Breast epithelium (tissue), 4 donors: Measurements from ENCODE around the gene GNL1. TPM values are rescaled to one million over a fixed set of nuclear protein-coding genes. Genes with fewer than 3 reads are reported as not detected.
A peak's percentile ranks its signal among the peaks of the same experiment; 100 is the strongest.

ENCODE experiments used
- DNase-seq, 2 donors: peaks; one replicate each; pipeline ENCODE4 v3.0.0-alpha.2; 2019; ENCODE audit warnings: low spot score in 2 of 2
- H3K27ac ChIP-seq, 2 donors: fragments of 200-600 bp; sonication (generic) in 1 of 2; one replicate each; pipeline ENCODE4 v1.5.1; 2016 to 2019; ENCODE audit warnings: mild to moderate bottlenecking in 1 of 2
- H3K27me3 ChIP-seq, 2 donors: fragments of 200-600 bp; sonication (generic) in 1 of 2; one replicate each; pipeline versions ENCODE4 v1.5.1 to v1.6.0; 2017 to 2019; ENCODE audit warnings: control low read depth in 1 of 2, mild to moderate bottlenecking in 1 of 2
- H3K36me3 ChIP-seq: fragments of 200-600 bp; one replicate; pipeline ENCODE4 v1.5.1; 2019
- H3K4me1 ChIP-seq, 2 donors: fragments of 200-600 bp; sonication (generic); one replicate each; pipeline ENCODE4 v1.5.1; 2016 to 2019; ENCODE audit warnings: control low read depth in 1 of 2
- H3K4me3 ChIP-seq, 3 donors: fragments of 200-600 bp; sonication (generic); 1 replicate in 2 of 3; 2 replicates in 1 of 3; pipeline ENCODE4 v1.5.1; 2016 to 2019; ENCODE audit warnings: mild to moderate bottlenecking in 3 of 3, moderate library complexity in 2 of 3
- H3K9me3 ChIP-seq, 2 donors: fragments of 200-600 bp; sonication (generic) in 1 of 2; one replicate each; pipeline ENCODE4 v1.5.1; 2016 to 2019; ENCODE audit warnings: control low read depth in 1 of 2
- CTCF ChIP-seq, 3 donors: fragments of 450-650 bp; IDR thresholded peaks; one replicate each; pipeline ENCODE4 v1.5.1; 2016 to 2017; ENCODE audit warnings: antibody characterized with exemption in 3 of 3, mild to moderate bottlenecking in 3 of 3, moderate library complexity in 3 of 3
- POLR2A ChIP-seq: fragments of 450-650 bp; IDR thresholded peaks from one replicate; pipeline ENCODE4 v1.6.1; 2016; ENCODE audit warnings: antibody characterized with exemption, mild to moderate bottlenecking, moderate library complexity
- POLR2AphosphoS5 ChIP-seq, 3 donors: sonication (generic); formaldehyde crosslinking; IDR thresholded peaks; one replicate each; pipeline ENCODE4 v1.6.1; 2017; ENCODE audit warnings: antibody characterized with exemption in 3 of 3
- intact Hi-C: fragments of 100-400 bp; cut with DNase I; formaldehyde crosslinking; loops from one replicate; pipeline ENCODE4 v1.15.1; 2023; ENCODE audit warnings: low total_unique reads
- total RNA-seq, 3 donors: library from RNA; depleted of rRNA; stranded (reverse); fragments of >200 nt; gene quantifications; one replicate each; pipeline ENCODE4 v1.1.0, GENCODE V29; 2016

The GNL1 gene
- total RNA-seq, 3 donors from 2014 or later = 39.7 to 51.2 (median 47.5) TPM

- H3K27ac ChIP-seq = no peak overlapping the region
- no peaks in the 10 kb centered on the region for H3K36me3 ChIP-seq
- no peaks in the 10 kb centered on the region for H3K9me3 ChIP-seq
- no peaks in the 10 kb centered on the region for H3K27me3 ChIP-seq
- peaks cover 0 to 2% of the 10 kb centered on the region in 2 donors for H3K4me1 ChIP-seq
- TF ChIP-seq CTCF (IDR thresholded peaks at IDR 0.05) (no peak), POLR2A (no peak), POLR2AphosphoS5 (IDR thresholded peaks at IDR 0.05) (no peak)
- H3K4me3 ChIP-seq = no peak overlapping the region
- no peak for DNase-seq
- intact Hi-C loops = no loop called here
Measured at GRCh38 chr6:30578051-30578450, 21.8 kb upstream of the GNL1 start.

GRCh38 chr6:30573113-30573512 is 16.8 kb upstream of the GNL1 start:
- H3K4me3 ChIP-seq = no peak overlapping the region
- no peak for TF ChIP-seq CTCF (IDR thresholded peaks at IDR 0.05)
- no peak for TF ChIP-seq POLR2A
- no peak for TF ChIP-seq POLR2AphosphoS5 (IDR thresholded peaks at IDR 0.05)
- H3K27me3 ChIP-seq = no peaks in the 10 kb centered on the region
- no peaks in the 10 kb centered on the region for H3K9me3 ChIP-seq
- intact Hi-C loops = no loop called here
- no peaks in the 10 kb centered on the region for H3K36me3 ChIP-seq
- peaks cover 3 to 6% of the 10 kb centered on the region in 2 donors for H3K4me1 ChIP-seq
- H3K27ac ChIP-seq = peak overlapping the region in 1 of 2 donors; percentile 91
- no peak for DNase-seq

- intact Hi-C loops = no loop called here
- H3K9me3 ChIP-seq = no peaks in the 10 kb centered on the region
- DNase-seq = no peak
- H3K27ac ChIP-seq = peak overlapping the region; percentile 91 to 94
- no peaks in the 10 kb centered on the region for H3K36me3 ChIP-seq
- TF ChIP-seq POLR2A (no peak), POLR2AphosphoS5 (IDR thresholded peaks at IDR 0.05) (no peak), CTCF (IDR thresholded peaks at IDR 0.05) (no peak)
- H3K4me3 ChIP-seq = peak overlapping the region; percentile 61 to 84 (median 74)
- H3K4me1 ChIP-seq = peaks cover 3 to 6% of the 10 kb centered on the region in 2 donors
- no peaks in the 10 kb centered on the region for H3K27me3 ChIP-seq
Measured at GRCh38 chr6:30572148-30572547, 15.9 kb upstream of the GNL1 start.

- Histone ChIP-seq H3K4me3 (peak overlapping the region; percentile 61 to 84 (median 74)), H3K36me3 (no peaks in the 10 kb centered on the region), H3K4me1 (peaks cover 3 to 6% of the 10 kb centered on the region in 2 donors), H3K27ac (peak overlapping the region; percentile 91 to 94), H3K9me3 (no peaks in the 10 kb centered on the region), H3K27me3 (no peaks in the 10 kb centered on the region)
- intact Hi-C loops = no loop called here
- no peak for DNase-seq
- no peak for TF ChIP-seq POLR2AphosphoS5 (IDR thresholded peaks at IDR 0.05)
- TF ChIP-seq CTCF (IDR thresholded peaks at IDR 0.05) = no peak
- TF ChIP-seq POLR2A = no peak
Measured at GRCh38 chr6:30571762-30572082, 15.4 kb upstream of the GNL1 start.

GRCh38 chr6:30571075-30571761 is 14.9 kb upstream of the GNL1 start, which contains the start of gene ABCF1:
TSS of gene ABCF1 (plus strand) at chr6:30571442. CDS start at chr6:30571488, 46 bp downstream.
- Histone ChIP-seq H3K27me3 (no peaks in the 10 kb centered on the region), H3K4me1 (peaks cover 3 to 6% of the 10 kb centered on the region in 2 donors), H3K9me3 (no peaks in the 10 kb centered on the region), H3K27ac (peak within 1 kb of the TSS; percentile 91 to 94), H3K36me3 (no peaks in the 10 kb centered on the region), H3K4me3 (peak within 1 kb of the TSS; percentile 61 to 84 (median 74))
- peak; percentile 97 for TF ChIP-seq POLR2AphosphoS5 (IDR thresholded peaks at IDR 0.05)
- peak in 1 of 3 donors; percentile 20 for TF ChIP-seq CTCF (IDR thresholded peaks at IDR 0.05)
- peak; percentile 79 for TF ChIP-seq POLR2A
- peak; percentile 97 to 99 for DNase-seq
- intact Hi-C loops = no loop called here
